Measurements from ENCODE around the gene SHISA7. TPM values are rescaled to one million over a fixed set of nuclear protein-coding genes. Genes with fewer than 3 reads are reported as not detected.
A peak's percentile ranks its signal among the peaks of the same experiment; 100 is the strongest.

SHISA7 gene
- polyA plus RNA-seq, 3 donors from 2014 or later: not detected

- DNase-seq: no peak
- Mint-ChIP-seq H3K36me3 (peaks cover 0 to 21% (median 8%) of the 10 kb centered on the region in 3 donors), H3K4me1 (peaks cover 56 to 72% of the 10 kb centered on the region in 2 donors)
Observed at GRCh38 chr19:55387736-55388497, 55.2 kb downstream of the SHISA7 start.

GRCh38 chr19:55386493-55386971 is 56.6 kb downstream of the SHISA7 start:
- Mint-ChIP-seq H3K36me3 (peaks cover 0 to 17% (median 8%) of the 10 kb centered on the region in 3 donors), H3K4me3 (peak overlapping the region; percentile 94 to 100 (median 98)), H3K9me3 (no peaks in the 10 kb centered on the region), H3K27ac (peak overlapping the region; percentile 96 to 100 (median 98)), H3K27me3 (ENCODE audit: low read depth in 3 of 3) (peaks cover 13 to 25% (median 16%) of the 10 kb centered on the region in 3 donors), H3K4me1 (peaks cover 67 to 77% of the 10 kb centered on the region in 2 donors)
- no peak for DNase-seq

More at GRCh38 chr19:55387736-55388497, 55.2 kb downstream of the SHISA7 start:
- Mint-ChIP-seq H3K4me3 (peak overlapping the region; percentile 94 to 100 (median 98)), H3K27ac (peak overlapping the region in 5 of 6 donors; percentile 48 to 99 (median 79)), H3K9me3 (no peaks in the 10 kb centered on the region), H3K27me3 (ENCODE audit: low read depth in 3 of 3) (peaks cover 13 to 27% (median 16%) of the 10 kb centered on the region in 3 donors)

GRCh38 chr19:55385724-55386492 is 57.2 kb downstream of the SHISA7 start, which contains the start of gene RPL28:
RPL28 (plus strand) TSS chr19:55385932; CDS start chr19:55386358, 426 bp downstream.
- Mint-ChIP-seq H3K4me3 (peak within 1 kb of the TSS; percentile 94 to 100 (median 98)), H3K27me3 (ENCODE audit: low read depth in 3 of 3) (peaks cover 13 to 25% (median 16%) of the 10 kb centered on the region in 3 donors), H3K36me3 (peaks cover 0 to 17% (median 8%) of the 10 kb centered on the region in 3 donors), H3K4me1 (peaks cover 67 to 76% of the 10 kb centered on the region in 2 donors), H3K9me3 (no peaks in the 10 kb centered on the region), H3K27ac (peak within 1 kb of the TSS; percentile 96 to 100 (median 98))
- peak; percentile 99 for DNase-seq

- Mint-ChIP-seq H3K27me3 (ENCODE audit: low read depth in 3 of 3) (peaks cover 13 to 22% (median 16%) of the 10 kb centered on the region in 3 donors), H3K4me3 (peak overlapping the region; percentile 94 to 100 (median 98)), H3K36me3 (peaks cover 0 to 17% (median 8%) of the 10 kb centered on the region in 3 donors), H3K9me3 (no peaks in the 10 kb centered on the region), H3K27ac (peak overlapping the region; percentile 96 to 100 (median 98)), H3K4me1 (peaks cover 64 to 71% of the 10 kb centered on the region in 2 donors)
- DNase-seq: peak; percentile 94 to 96 (median 95)
Observed at GRCh38 chr19:55384920-55385723, 58.0 kb downstream of the SHISA7 start.

- peak within 1 kb of the TSS; percentile 94 to 100 (median 98) for H3K4me3 Mint-ChIP-seq
Observed at GRCh38 chr19:55384131-55384919, 58.8 kb downstream of the SHISA7 start, which contains the start of gene TMEM238. TMEM238 (minus strand) TSS chr19:55384292; CDS start chr19:55384259, 33 bp downstream.

GRCh38 chr19:55383279-55384130 is 59.6 kb downstream of the SHISA7 start:
- DNase-seq: peak; percentile 39 to 50 (median 46)
- Mint-ChIP-seq H3K4me1 (peaks cover 53 to 56% of the 10 kb centered on the region in 2 donors), H3K9me3 (no peaks in the 10 kb centered on the region), H3K4me3 (peak overlapping the region; percentile 74 to 83 (median 82)), H3K36me3 (peaks cover 2 to 10% (median 3%) of the 10 kb centered on the region in 3 donors), H3K27ac (peak overlapping the region; percentile 46 to 92 (median 74)), H3K27me3 (ENCODE audit: low read depth in 3 of 3) (peaks cover 13 to 23% (median 16%) of the 10 kb centered on the region in 3 donors)

More at GRCh38 chr19:55384131-55384919, 58.8 kb downstream of the SHISA7 start, which contains the start of gene TMEM238:
- peaks cover 59 to 63% of the 10 kb centered on the region in 2 donors for H3K4me1 Mint-ChIP-seq
- peaks cover 2 to 12% (median 3%) of the 10 kb centered on the region in 3 donors for H3K36me3 Mint-ChIP-seq
- H3K27me3 Mint-ChIP-seq (ENCODE audit: low read depth in 3 of 3): peaks cover 13 to 22% (median 16%) of the 10 kb centered on the region in 3 donors
- DNase-seq: peak in 1 of 3 donors; percentile 42
- peak within 1 kb of the TSS; percentile 96 to 100 (median 98) for H3K27ac Mint-ChIP-seq
- H3K9me3 Mint-ChIP-seq: no peaks in the 10 kb centered on the region

- H3K4me1 Mint-ChIP-seq: peaks cover 45 to 47% of the 10 kb centered on the region in 2 donors
- no peaks in the 10 kb centered on the region for H3K9me3 Mint-ChIP-seq
- peaks cover 2 to 9% (median 3%) of the 10 kb centered on the region in 3 donors for H3K36me3 Mint-ChIP-seq
- H3K4me3 Mint-ChIP-seq: peak overlapping the region; percentile 74 to 83 (median 82)
- H3K27me3 Mint-ChIP-seq (ENCODE audit: low read depth in 3 of 3): peaks cover 13 to 20% (median 16%) of the 10 kb centered on the region in 3 donors
- peak overlapping the region in 3 of 6 donors; percentile 46 to 92 (median 57) for H3K27ac Mint-ChIP-seq
- no peak for DNase-seq
Observed at GRCh38 chr19:55382522-55383054, 60.5 kb downstream of the SHISA7 start.

GRCh38 chr19:55382013-55382412 is 61.1 kb downstream of the SHISA7 start:
- no peaks in the 10 kb centered on the region for H3K9me3 Mint-ChIP-seq
- H3K36me3 Mint-ChIP-seq: peaks cover 2 to 8% (median 3%) of the 10 kb centered on the region in 3 donors
- peaks cover 13 to 20% (median 15%) of the 10 kb centered on the region in 3 donors for H3K27me3 Mint-ChIP-seq (ENCODE audit: low read depth in 3 of 3)
- H3K27ac Mint-ChIP-seq: peak overlapping the region in 1 of 6 donors; percentile 6
- no peak for DNase-seq
- peaks cover 39 to 41% of the 10 kb centered on the region in 2 donors for H3K4me1 Mint-ChIP-seq
- peak overlapping the region in 4 of 5 donors; percentile 66 to 83 (median 74) for H3K4me3 Mint-ChIP-seq

- no peaks in the 10 kb centered on the region for H3K9me3 Mint-ChIP-seq
Observed at GRCh38 chr19:55379174-55379573, 63.9 kb downstream of the SHISA7 start.

More at GRCh38 chr19:55379174-55379573, 63.9 kb downstream of the SHISA7 start:
- no peak overlapping the region for H3K27ac Mint-ChIP-seq
- DNase-seq: no peak
- peaks cover 2 to 6% (median 2%) of the 10 kb centered on the region in 3 donors for H3K27me3 Mint-ChIP-seq (ENCODE audit: low read depth in 3 of 3)
- peaks cover 15 to 17% of the 10 kb centered on the region in 2 donors for H3K4me1 Mint-ChIP-seq
- no peak overlapping the region for H3K4me3 Mint-ChIP-seq
- H3K36me3 Mint-ChIP-seq: peaks cover 0 to 2% (median 0%) of the 10 kb centered on the region in 3 donors
